Renal pelvis (tissue), 4 donors: Measurements from ENCODE around the gene FER. TPM values are rescaled to one million over a fixed set of nuclear protein-coding genes. Genes with fewer than 3 reads are reported as not detected.
"Not testable (repeated sequence)": the region's sequence is repeated elsewhere in the genome, so short reads cannot be mapped to it uniquely, and the experiment has no call there.

Experiments used
- DNase-seq: peaks from one replicate; pipeline ENCODE4 v3.0.0-alpha.2; 2013
- polyA plus RNA-seq, 3 donors: library from polyadenylated mRNA; unstranded; fragments of 120-200 nt; gene quantifications; one replicate each; pipeline ENCODE4 v1.2.1, GENCODE V29; 2013; ENCODE audit not compliant: insufficient read length in 3 of 3

The FER gene
- polyA plus RNA-seq, 3 donors = 14.9 to 19.3 (median 17.3) TPM

- no peak for DNase-seq
Observed at GRCh38 chr5:108878756-108879155, 131.1 kb downstream of the FER start.

GRCh38 chr5:108881133-108881532, 133.4 kb downstream of the FER start:
- DNase-seq = no peak

DNA sequence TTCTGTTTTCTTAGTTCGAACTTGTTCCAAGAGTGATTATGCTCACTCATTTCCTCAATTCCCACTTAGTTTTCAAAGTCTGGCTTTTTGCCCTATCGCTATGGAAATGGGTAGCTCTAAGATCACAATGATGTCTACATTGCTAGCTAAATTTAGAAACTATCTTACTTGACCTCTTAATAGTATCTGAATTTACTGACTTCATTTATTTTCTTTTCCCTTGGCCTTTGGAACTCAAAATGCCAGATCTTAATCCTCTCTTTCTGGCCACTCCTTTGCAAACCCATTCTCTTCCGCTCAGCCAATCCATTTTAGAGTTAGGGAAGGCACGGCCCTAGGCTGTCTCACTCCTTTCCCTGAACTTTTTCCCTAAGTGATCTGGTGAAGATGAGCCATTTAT, 137.0 kb downstream of the FER start:
- no peak for DNase-seq

GRCh38 chr5:108898257-108898656, 150.6 kb downstream of the FER start:
- no peak for DNase-seq

DNA sequence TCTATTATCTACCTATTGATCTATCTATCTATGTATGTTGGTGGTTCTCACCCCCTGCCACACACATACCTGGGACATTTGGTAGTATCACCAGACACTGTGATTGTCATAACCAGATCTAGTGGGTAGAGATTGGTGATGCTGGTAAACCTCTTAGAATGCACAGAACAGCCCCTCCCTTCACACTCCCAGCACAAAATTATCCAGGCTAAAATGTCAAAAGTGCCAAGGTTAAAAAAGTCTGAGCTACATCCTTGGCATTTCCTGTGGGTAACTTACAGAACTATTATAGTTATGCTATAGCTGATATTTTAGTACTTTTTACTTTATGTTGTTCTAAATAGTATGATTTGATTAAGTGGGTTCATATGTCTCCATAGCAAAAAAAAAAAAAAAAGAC, 151.0 kb downstream of the FER start:
- no peak for DNase-seq

DNA sequence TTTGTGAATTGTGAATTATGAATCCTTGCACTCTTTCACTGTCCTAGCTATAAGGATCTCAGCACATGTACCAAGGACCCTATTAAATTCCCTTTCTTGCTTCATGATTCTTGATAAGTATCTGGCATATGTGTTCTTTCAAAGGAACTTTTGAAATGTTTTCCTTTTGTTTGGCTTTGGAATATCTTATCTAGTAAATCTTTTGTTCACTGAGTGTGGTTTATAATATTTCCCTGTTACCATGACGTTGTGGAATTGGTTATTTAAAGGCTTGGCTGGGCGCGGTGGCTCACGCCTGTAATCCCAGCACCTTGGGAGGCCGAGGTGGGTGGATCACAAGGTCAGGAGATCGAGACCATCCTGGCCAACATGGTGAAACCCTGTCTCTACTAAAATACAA, 151.5 kb downstream of the FER start:
- DNase-seq = not testable (repeated sequence)

GRCh38 chr5:108900668-108901067, 153.0 kb downstream of the FER start:
- DNase-seq = no peak

DNA sequence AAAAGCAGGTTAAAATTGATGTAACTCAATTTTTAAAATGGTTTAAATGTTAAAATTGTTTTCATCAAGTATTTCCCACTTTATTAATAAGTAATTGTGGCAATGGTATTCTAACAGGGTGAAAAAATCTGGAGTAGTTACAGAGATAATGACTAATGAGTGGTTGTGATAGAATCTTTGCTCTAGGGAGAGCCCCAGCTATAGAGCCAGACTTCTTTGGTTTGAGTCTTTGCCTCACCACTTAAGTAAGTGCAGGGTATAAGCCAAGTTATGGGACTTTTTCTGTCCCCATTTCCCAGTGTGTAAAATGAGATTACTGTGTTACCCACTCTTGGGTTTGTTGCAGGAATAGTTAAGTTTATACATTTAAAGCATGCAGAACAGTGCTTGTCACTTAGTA, 158.1 kb downstream of the FER start:
- DNase-seq = no peak

- DNase-seq = no peak
Observed at GRCh38 chr5:108910627-108911026, 162.9 kb downstream of the FER start.

DNA sequence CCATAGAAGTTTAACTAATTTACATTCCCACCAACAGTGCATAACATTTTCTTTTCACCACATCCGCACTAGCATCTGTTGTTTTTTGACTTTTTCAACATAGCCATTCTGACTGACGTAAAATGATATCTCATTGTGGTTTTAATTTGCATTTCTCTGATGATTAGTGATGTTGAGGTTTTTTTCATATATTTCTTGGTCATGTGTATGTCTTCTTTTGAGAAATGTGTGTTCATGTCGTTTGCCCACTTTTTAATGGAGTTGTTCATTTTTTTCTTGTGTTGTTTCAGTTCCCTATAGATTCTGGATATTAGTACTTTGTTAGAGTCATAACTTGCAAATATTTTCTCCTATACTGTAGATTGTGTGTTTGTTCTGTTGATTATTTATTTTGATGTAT, 163.4 kb downstream of the FER start:
- DNase-seq = no peak

GRCh38 chr5:108917596-108917995, 169.9 kb downstream of the FER start:
- no peak for DNase-seq

- no peak for DNase-seq
Observed at GRCh38 chr5:108919591-108920326, 172.1 kb downstream of the FER start.

- no peak for DNase-seq
Observed at GRCh38 chr5:108924457-108924961, 176.8 kb downstream of the FER start.

GRCh38 chr5:108925073-108925472, 177.4 kb downstream of the FER start:
- no peak for DNase-seq

- DNase-seq = no peak
Observed at GRCh38 chr5:108930107-108930506, 182.4 kb downstream of the FER start.

GRCh38 chr5:108935611-108936010, 187.9 kb downstream of the FER start:
- DNase-seq = no peak

DNA sequence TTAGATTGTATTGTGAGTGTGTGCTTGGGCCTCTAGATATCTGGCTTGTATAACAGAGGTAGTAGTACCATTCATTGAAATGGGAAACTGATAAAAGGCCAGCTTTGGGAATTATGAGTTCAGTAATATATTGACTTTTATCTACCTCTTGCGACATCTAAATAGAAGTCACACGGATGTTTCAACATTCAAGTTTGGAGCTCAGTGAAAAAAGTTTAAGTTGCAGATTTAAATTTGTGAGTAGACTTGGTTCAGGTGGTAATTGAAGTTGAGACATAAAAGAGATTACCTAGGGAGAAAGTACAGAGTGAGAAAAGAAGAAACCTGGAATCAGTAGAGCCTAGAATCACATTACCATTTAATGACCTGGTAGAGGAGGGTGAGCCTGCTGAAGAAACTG, 189.5 kb downstream of the FER start:
- DNase-seq = no peak

GRCh38 chr5:108940506-108940905, 192.8 kb downstream of the FER start:
- DNase-seq = no peak

DNA sequence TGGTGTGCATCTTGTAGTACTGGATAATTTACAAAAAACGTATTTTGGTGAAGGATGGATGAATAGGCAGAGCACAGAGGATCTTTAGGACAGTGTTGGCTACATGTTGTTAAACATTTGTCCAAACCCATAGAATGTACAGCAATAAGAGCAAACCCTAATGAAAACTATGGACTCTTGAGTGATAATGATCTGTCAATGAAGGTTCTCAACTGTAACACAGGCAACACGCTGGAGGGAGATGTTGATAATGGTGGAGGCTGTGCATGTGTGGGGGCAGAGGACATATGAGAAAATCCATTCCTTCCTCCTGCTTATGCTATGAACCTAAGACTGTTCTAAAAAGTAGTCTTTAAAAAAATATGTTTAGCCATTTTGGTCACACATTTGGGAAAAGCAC, 194.0 kb downstream of the FER start:
- no peak for DNase-seq

- no peak for DNase-seq
Observed at GRCh38 chr5:108942701-108943100, 195.0 kb downstream of the FER start.

DNA sequence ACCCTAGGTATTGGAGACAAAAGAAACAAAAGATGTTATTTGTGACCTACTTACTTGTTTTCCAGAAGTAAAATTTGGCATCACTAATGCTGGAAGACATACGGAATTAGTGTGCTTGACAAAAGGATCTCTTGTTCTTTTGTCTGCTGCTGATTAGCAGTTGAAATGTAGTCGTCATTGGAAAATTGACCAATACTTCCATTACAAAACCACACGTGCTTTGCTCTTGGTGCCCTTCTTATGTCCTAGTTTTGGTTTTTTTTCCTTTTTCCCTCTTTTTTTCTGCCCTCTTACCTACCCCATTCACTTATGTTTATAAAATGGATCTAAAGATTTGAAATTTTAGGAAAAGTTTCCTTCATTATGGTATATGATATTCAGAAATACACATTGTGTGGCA, 197.4 kb downstream of the FER start:
- no peak for DNase-seq

GRCh38 chr5:108946008-108946407, 198.3 kb downstream of the FER start:
- DNase-seq = no peak

- DNase-seq = no peak
Observed at GRCh38 chr5:108947164-108947563, 199.5 kb downstream of the FER start.

- no peak for DNase-seq
Observed at GRCh38 chr5:108950276-108950675, 202.6 kb downstream of the FER start.
